GM18861 (cell line): ENCODE measurements around the gene ITGA2.

Experiments used
- ATAC-seq: cut with Tn5 transposase; IDR thresholded peaks from one replicate; pipeline ENCODE4 v1.9.1; 2021; ENCODE audit not compliant: unreplicated experiment

The ITGA2 gene

DNA sequence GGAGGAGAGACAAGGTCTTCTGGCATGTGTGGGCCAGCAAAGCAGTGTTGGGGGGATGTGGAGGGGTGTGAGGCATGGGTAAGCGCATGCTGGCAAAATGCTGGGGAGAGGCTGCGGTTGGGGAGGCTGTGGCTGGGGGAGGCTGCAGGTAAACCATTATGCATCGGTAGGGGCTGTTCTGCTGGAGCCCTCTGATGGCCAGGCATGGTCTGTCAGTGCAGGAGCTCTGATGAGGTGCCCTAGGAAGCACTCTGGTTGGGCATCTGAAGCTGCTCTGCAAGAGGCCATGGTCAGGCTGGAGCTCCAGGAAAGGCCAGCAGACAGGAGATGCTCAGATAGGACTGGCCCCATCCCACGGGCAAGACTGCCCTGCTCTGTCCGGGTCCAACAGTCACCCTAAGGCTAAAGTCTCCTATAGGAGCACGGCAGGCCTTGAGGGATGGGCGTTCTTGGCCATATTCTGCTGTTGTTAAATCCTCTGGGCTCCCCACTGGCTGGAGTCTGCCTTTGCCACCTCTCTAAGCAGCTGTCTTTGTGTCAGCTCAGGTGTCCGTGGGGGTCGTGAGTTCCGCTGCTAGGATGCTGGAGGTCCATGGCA, 28.7 kb downstream of the ITGA2 start:
- no peak for ATAC-seq

DNA sequence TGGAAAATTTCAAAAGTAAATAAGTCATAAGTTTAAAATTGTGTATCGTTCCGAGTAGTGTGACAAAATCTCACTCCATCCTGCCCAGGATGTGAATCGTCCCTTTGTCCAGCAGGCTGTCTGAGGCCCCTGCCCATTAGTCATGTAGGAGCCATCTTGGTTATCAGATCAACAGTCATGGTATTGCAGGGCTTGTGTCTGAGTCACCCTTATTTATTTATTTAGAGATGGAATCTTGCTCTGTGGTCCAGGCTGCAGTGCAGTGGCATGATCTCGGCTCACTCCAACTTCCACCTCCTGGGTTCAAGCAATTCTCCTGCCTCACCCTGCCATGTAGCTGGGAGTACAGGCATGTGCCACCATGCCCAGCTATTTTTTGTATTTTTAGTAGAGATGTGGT, 30.2 kb downstream of the ITGA2 start:
- ATAC-seq: no peak

GRCh38 chr5:53022930-53023511, 33.9 kb downstream of the ITGA2 start:
- ATAC-seq: no peak

GRCh38 chr5:53023969-53024368, 34.8 kb downstream of the ITGA2 start:
- ATAC-seq: peak; percentile 91

- no peak for ATAC-seq
These were observed 35.4 kb downstream of the ITGA2 start for GRCh38 chr5:53024535-53024934.

- ATAC-seq: no peak
These were observed 36.3 kb downstream of the ITGA2 start for GRCh38 chr5:53025487-53025886.

- no peak for ATAC-seq
These were observed 38.8 kb downstream of the ITGA2 start for GRCh38 chr5:53027913-53028312.

DNA sequence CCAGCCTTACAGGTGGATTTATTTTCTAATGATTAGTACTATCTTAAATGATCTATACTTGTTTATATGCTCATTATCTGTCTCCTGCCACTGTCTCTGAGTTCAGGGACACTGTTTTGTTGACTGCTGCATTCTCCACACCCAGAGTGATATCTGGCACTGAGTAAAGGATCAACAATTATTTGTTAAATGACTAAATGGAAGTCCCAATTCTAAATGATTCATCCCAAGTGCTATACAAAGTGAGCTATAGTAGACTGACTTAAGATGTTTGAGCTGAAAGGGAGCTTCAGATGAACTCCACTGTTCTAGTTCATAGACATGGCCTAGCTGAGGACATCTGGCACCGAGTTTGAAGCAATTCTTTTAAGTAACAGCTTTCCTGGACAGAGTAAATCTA, 40.5 kb downstream of the ITGA2 start:
- ATAC-seq: no peak

DNA sequence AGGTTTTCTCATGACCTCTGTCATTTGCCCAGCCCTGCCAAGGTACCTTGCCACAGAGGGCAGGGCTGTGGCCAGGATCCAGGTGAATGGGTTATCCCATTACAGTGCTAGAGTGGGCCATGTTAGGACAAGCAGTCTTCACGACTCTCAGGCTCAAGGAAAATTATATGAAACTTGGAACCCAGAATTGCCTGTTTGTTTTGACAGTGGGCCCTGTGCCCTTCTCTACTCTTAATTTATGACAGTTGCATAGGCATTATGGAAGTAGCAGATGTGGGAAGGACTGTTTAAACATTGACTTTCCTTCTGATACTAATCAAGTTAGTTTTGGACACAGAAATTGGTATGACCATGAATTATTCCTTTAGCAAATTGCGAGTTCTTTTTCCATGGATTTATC, 41.7 kb downstream of the ITGA2 start:
- ATAC-seq: no peak

DNA sequence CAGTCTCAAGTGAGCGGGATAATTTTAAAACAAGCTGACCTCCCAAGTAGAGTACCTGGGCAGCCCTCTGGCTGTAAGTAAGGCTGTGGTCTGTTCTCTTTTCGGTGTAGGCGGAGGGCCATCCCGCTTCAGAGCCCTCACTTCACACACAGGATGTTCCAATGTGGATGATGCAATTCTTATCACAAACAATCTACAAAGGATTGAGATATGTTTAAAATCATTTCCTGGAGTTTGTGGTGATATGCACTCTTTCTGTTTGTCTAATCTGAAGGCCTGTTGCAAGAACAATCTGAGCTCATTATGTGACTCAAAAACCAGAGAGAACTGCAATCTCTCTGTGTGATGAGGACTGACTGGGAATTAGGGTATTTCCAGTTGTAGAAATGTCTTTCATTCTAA, 42.5 kb downstream of the ITGA2 start:
- no peak for ATAC-seq

DNA sequence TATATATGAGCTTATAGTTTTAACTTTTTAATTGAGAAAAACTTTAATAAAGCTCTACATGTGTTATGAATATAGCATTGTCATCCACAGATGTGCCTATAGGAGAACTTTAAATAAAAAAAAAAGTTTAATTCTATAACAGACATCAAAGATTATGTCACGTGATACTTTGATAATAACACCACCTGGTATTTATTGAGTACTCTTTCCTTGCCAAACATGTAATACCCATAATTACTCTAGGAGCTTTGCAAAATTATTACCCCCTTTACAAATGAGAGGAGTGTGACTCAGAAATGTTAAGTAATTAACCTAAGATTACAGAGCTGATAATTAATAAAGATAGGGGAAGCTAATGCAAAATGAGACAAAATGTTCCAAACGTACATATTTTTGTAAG, 43.0 kb downstream of the ITGA2 start:
- ATAC-seq: no peak

- ATAC-seq: no peak
These were observed 45.7 kb downstream of the ITGA2 start for GRCh38 chr5:53034832-53035231.

- peak; percentile 51 for ATAC-seq
These were observed 46.8 kb downstream of the ITGA2 start for GRCh38 chr5:53035868-53036381.

DNA sequence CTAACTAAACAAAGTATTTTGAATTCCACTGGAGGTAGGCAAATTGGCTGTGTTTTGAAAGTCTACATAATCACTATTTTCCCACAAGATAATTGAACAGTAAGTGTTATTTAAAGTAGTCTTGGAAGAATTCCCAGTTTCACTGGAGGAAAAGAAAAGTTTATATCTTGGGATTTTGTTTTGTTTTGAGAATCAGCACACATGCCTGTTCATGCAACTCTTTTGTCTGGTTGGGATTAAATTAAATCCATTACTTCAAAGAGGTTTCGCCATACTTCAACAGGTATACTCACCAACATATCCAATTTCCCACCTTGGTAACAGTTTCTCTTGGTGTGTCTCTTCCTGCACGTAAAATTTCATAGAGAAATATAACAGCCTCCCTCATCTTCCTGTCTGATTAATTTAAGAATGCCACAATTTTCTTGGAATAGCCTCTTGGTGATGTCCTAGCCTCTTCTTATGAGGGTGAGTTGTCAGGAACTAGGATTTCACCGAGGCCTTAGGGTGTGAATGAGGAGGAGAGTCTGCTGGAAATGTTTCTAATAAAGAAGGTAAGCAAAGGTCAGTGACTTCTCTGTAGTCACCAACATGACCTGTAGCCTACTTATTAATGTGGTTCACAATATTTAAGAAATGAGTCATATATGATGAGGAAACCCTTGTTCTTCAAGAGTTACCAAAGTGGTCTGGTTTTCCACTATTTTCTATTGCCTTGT, 48.1 kb downstream of the ITGA2 start:
- no peak for ATAC-seq

DNA sequence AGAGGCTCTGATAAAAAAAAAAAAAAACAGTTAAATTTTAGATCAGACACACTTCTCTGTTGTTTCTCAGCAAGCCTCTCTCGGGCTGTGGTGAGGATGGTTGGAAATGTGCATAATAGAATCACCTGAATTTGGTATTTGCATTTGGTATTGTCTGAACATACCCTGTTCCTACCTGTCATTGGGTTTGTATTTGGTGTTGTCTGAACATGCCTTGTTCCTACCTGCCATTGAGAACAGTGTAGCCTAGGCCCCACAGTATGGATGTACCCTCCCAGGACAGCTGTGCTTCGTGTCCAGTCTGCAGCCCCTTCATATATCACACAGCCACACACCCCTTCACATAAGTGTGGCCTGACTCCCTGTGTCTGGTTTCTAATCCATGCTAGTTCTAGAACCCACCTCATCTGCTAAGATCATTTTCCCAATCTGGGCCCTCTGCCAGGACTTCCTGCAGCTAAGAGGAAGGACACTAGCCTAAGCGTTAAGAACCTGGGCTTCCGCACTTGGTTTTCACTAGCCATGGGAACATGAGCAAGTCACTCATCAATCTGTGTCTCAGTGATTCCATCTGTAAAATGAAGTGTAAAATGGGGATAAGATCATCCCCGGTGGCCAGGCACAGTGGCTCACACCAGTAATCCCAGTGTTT, 49.2 kb downstream of the ITGA2 start:
- no peak for ATAC-seq

DNA sequence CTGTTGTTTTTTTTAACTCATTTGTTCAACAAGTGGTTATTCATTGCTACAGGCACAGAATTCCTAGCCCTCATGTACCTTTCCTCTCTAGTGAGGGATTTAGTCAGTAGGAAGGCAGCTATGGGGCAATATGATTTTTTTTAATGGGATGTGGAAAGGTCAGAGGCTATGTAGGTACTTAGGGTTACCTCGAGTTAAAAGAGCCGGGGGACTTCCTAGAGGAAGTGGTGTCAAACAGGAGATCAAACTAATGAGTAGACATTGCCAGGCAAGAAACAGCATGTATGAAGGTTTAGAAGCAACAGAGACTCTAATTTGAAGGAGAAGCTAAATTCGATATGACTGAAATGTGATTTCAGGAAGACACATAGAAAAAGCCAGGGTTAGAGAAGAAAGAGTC, 50.7 kb downstream of the ITGA2 start:
- no peak for ATAC-seq

DNA sequence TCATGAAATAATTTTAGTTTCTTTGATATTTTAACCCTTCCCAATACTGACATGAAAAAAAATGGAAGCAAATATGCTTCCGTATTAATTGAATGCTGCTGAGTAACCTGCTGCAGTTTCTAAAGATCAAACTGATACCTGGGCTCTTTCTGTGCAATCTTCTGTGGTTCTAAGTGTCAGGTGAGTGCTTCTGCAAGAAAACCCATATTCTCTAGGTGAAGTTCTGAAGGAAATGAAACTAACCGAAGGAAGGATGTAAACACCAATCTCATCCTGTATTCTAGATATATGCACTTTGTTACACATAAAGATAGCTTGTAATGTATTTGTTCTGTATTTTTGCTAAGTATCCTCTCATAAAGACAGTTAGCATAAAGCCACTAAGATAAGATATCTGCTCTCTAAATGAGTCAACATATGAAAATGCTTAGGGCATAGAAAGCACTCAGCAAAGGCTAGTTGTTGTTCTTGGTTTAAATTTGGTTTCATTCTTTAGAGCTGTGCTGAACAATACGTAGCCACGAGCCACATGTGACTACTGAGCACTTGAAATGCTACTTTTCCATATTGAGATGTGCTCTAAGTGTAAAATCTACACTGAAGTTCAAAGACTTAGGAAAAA, 52.0 kb downstream of the ITGA2 start:
- peak; percentile 98 for ATAC-seq

GRCh38 chr5:53041740-53042139, 52.6 kb downstream of the ITGA2 start:
- ATAC-seq: no peak

- no peak for ATAC-seq
These were observed 56.1 kb downstream of the ITGA2 start for GRCh38 chr5:53045263-53045662.

- no peak for ATAC-seq
These were observed 59.1 kb downstream of the ITGA2 start for GRCh38 chr5:53048248-53048647.

GRCh38 chr5:53052499-53052898, 63.3 kb downstream of the ITGA2 start:
- ATAC-seq: no peak
